ENCODE results near the gene CYLD.

The CYLD gene

DNA sequence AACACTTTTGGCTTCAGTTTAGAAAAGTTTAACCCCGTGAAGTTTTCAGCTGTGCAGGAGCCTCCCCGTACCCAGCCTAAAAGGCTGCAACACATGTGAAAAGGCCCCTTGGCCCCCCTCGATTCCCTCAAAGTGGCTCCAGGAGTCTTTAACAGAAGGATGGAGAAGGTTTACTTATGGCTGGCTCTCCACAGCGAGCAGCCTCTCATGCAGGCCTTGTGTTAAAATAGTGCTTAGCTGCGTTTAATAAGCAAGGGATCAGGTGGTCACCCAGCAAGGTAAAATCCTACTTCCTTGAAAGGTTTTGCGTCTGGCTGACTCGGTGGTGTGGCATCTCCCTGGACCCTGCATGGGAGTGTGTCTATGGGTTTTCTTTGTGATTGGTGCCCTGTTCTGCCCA is 8.4 kb upstream of the CYLD start:
- H3K4me3 ChIP-seq (ENCODE audit: insufficient read length, low read depth): no peak overlapping the region
- no peaks in the 10 kb centered on the region for H3K4me1 ChIP-seq (ENCODE audit: insufficient read depth, insufficient read length)
- DNase-seq (ENCODE audit: low read depth, low spot score): no peak
- no peaks in the 10 kb centered on the region for H3K36me3 ChIP-seq (ENCODE audit: insufficient read depth, insufficient read length, low read length)
- H3K9me3 ChIP-seq (ENCODE audit: insufficient read depth, low read length): no peaks in the 10 kb centered on the region
- H3K27me3 ChIP-seq (ENCODE audit: insufficient read depth, insufficient read length): peaks cover 2% of the 10 kb centered on the region
- TF ChIP-seq SUZ12 (IDR thresholded peaks at IDR 0.05; ENCODE audit: extremely low read depth, insufficient read depth, insufficient read length): no peak
- H3K9ac ChIP-seq (ENCODE audit: insufficient read length, low read depth): no peak overlapping the region

DNA sequence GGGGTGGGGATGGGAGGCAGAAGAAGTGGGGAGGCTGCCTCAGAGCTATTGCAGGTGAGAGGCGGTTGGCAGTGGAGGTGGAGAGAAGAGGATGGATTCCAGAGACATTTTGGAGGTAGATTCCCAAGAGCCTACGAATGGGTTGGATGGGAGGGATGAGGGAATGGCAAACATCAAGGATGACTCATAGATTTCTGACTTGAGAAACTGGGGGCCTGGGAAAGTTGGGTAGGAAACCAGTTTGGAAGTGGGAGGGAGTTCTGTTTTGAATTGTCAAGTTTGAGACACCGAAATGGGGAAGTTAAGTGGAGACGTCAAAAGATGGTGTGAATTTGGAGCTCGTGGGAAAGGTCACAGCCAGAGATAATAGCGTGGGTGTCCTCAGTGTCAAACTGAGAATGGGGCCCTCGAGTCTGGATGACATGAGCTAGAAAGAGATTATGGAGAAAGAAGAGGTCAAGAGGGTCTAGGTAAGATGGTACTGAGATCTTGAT is 6.2 kb upstream of the CYLD start:
- TF ChIP-seq SUZ12 (IDR thresholded peaks at IDR 0.05; ENCODE audit: extremely low read depth, insufficient read depth, insufficient read length) (no peak), YY1 (IDR thresholded peaks at IDR 0.05; ENCODE audit: insufficient read depth, insufficient read length) (no peak), ZNF274 (IDR thresholded peaks at IDR 0.05; ENCODE audit: low read depth, low read length) (no peak)
- Histone ChIP-seq H3K4me3 (ENCODE audit: insufficient read length, low read depth) (no peak overlapping the region), H3K9ac (ENCODE audit: insufficient read length, low read depth) (no peak overlapping the region), H3K4me1 (ENCODE audit: insufficient read depth, insufficient read length) (no peaks in the 10 kb centered on the region), H3K27me3 (ENCODE audit: insufficient read depth, insufficient read length) (peaks cover 2% of the 10 kb centered on the region), H3K9me3 (ENCODE audit: insufficient read depth, low read length) (no peaks in the 10 kb centered on the region), H3K36me3 (ENCODE audit: insufficient read depth, insufficient read length, low read length) (no peaks in the 10 kb centered on the region)
- no peak for DNase-seq (ENCODE audit: low read depth, low spot score)

DNA sequence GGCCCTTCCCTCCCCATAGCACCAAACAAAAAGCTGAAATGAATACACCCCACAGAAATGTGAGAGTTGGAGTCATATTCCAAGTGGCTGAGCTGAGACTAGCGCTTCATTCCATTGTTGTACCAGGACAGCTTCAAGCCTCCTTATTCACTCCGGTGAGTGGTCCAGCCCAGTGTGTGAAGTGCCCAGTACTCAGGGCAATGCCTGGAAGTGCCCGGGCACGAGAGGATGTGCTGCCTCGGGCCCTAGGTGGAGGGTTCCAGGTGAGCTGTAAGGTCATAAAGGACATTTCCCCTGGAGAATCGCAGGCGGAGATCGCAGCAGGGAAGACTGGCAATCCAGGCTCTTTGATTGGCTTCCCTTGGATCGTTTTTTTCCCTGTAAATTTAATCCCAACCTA is 5.4 kb upstream of the CYLD start:
- H3K4me1 ChIP-seq (ENCODE audit: insufficient read depth, insufficient read length): no peaks in the 10 kb centered on the region
- no peak for DNase-seq (ENCODE audit: low read depth, low spot score)
- no peaks in the 10 kb centered on the region for H3K36me3 ChIP-seq (ENCODE audit: insufficient read depth, insufficient read length, low read length)
- H3K9ac ChIP-seq (ENCODE audit: insufficient read length, low read depth): no peak overlapping the region
- no peak overlapping the region for H3K4me3 ChIP-seq (ENCODE audit: insufficient read length, low read depth)
- H3K9me3 ChIP-seq (ENCODE audit: insufficient read depth, low read length): no peaks in the 10 kb centered on the region
- peaks cover 2% of the 10 kb centered on the region for H3K27me3 ChIP-seq (ENCODE audit: insufficient read depth, insufficient read length)
- no peak for TF ChIP-seq YY1 (IDR thresholded peaks at IDR 0.05; ENCODE audit: insufficient read depth, insufficient read length)
- TF ChIP-seq ZNF274 (IDR thresholded peaks at IDR 0.05; ENCODE audit: low read depth, low read length): no peak
- no peak for TF ChIP-seq SUZ12 (IDR thresholded peaks at IDR 0.05; ENCODE audit: extremely low read depth, insufficient read depth, insufficient read length)

GRCh38 chr16:50737420-50737959 is 4.4 kb upstream of the CYLD start:
- no peak for TF ChIP-seq YY1 (IDR thresholded peaks at IDR 0.05; ENCODE audit: insufficient read depth, insufficient read length)
- TF ChIP-seq SUZ12 (IDR thresholded peaks at IDR 0.05; ENCODE audit: extremely low read depth, insufficient read depth, insufficient read length): no peak
- no peak for TF ChIP-seq ZNF274 (IDR thresholded peaks at IDR 0.05; ENCODE audit: low read depth, low read length)

GRCh38 chr16:50739031-50739430 is 2.9 kb upstream of the CYLD start:
- H3K9me3 ChIP-seq (ENCODE audit: insufficient read depth, low read length): no peaks in the 10 kb centered on the region
- H3K4me1 ChIP-seq (ENCODE audit: insufficient read depth, insufficient read length): no peaks in the 10 kb centered on the region
- H3K36me3 ChIP-seq (ENCODE audit: insufficient read depth, insufficient read length, low read length): no peaks in the 10 kb centered on the region
- no peak overlapping the region for H3K4me3 ChIP-seq (ENCODE audit: insufficient read length, low read depth)
- H3K9ac ChIP-seq (ENCODE audit: insufficient read length, low read depth): no peak overlapping the region
- H3K27me3 ChIP-seq (ENCODE audit: insufficient read depth, insufficient read length): peaks cover 14% of the 10 kb centered on the region
- DNase-seq (ENCODE audit: low read depth, low spot score): no peak
- no peak for TF ChIP-seq YY1 (IDR thresholded peaks at IDR 0.05; ENCODE audit: insufficient read depth, insufficient read length)

More at GRCh38 chr16:50737420-50737959, 4.4 kb upstream of the CYLD start:
- Histone ChIP-seq H3K36me3 (ENCODE audit: insufficient read depth, insufficient read length, low read length) (no peaks in the 10 kb centered on the region), H3K9me3 (ENCODE audit: insufficient read depth, low read length) (no peaks in the 10 kb centered on the region), H3K4me1 (ENCODE audit: insufficient read depth, insufficient read length) (no peaks in the 10 kb centered on the region), H3K9ac (ENCODE audit: insufficient read length, low read depth) (no peak overlapping the region), H3K4me3 (ENCODE audit: insufficient read length, low read depth) (no peak overlapping the region), H3K27me3 (ENCODE audit: insufficient read depth, insufficient read length) (peaks cover 4% of the 10 kb centered on the region)
- DNase-seq (ENCODE audit: low read depth, low spot score): no peak

DNA sequence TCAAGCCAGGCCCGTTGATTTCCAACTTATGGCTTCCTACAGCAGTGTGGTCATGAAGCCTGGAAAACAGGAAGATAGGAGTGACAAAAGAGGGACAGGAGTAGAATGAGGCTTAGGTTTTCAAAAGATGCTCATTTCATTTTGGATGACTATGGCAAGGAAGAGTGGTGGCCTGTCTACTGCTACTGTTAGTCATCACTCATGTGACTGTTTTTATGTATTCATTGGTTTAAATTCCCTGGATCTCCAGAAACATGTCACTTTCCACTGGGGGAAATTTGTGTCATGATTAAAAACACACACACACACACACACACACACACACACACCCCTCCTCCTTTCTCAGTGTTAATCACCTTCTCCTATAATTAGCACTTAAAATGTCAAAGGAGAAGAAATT is 1.1 kb upstream of the CYLD start:
- Histone ChIP-seq H3K9me3 (ENCODE audit: insufficient read depth, low read length) (no peaks in the 10 kb centered on the region), H3K36me3 (ENCODE audit: insufficient read depth, insufficient read length, low read length) (no peaks in the 10 kb centered on the region), H3K4me3 (ENCODE audit: insufficient read length, low read depth) (no peak overlapping the region), H3K9ac (ENCODE audit: insufficient read length, low read depth) (no peak overlapping the region), H3K4me1 (ENCODE audit: insufficient read depth, insufficient read length) (no peaks in the 10 kb centered on the region), H3K27me3 (ENCODE audit: insufficient read depth, insufficient read length) (peaks cover 14% of the 10 kb centered on the region)
- no peak for TF ChIP-seq SUZ12 (IDR thresholded peaks at IDR 0.05; ENCODE audit: extremely low read depth, insufficient read depth, insufficient read length)
- TF ChIP-seq YY1 (IDR thresholded peaks at IDR 0.05; ENCODE audit: insufficient read depth, insufficient read length): no peak
- no peak for TF ChIP-seq ZNF274 (IDR thresholded peaks at IDR 0.05; ENCODE audit: low read depth, low read length)
- DNase-seq (ENCODE audit: low read depth, low spot score): no peak

DNA sequence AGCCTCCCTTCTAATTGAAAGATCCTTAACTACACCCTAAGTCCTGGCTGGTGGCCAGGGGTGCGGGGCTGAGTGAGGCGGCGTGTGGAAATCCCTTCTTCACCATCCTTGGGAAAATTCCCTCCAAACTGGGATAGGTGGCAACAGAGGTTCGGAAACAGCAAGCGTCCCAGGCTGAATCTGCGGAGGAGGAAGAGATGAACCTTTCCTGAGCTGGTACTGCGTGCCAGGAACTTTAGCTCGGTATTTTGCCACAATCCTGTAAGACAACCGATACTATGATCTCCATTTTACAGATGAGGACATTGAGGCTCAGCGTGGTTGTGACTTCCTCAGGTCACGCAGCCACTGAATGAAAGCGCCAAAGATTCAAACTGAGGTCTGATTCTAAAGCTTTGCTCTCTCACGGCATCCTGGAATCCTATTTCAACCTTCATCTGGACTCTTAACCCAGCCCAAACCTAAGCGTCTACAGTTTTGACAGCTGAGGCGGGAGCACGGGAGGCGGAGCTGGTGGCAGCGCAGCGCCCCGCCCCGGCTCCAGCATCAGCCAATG is 583 bp upstream of the CYLD start:
- Histone ChIP-seq H3K9ac (ENCODE audit: insufficient read length, low read depth) (no peak overlapping the region), H3K9me3 (ENCODE audit: insufficient read depth, low read length) (no peaks in the 10 kb centered on the region), H3K4me3 (ENCODE audit: insufficient read length, low read depth) (no peak overlapping the region), H3K27me3 (ENCODE audit: insufficient read depth, insufficient read length) (peaks cover 14% of the 10 kb centered on the region), H3K36me3 (ENCODE audit: insufficient read depth, insufficient read length, low read length) (no peaks in the 10 kb centered on the region), H3K4me1 (ENCODE audit: insufficient read depth, insufficient read length) (no peaks in the 10 kb centered on the region)
- TF ChIP-seq SUZ12 (IDR thresholded peaks at IDR 0.05; ENCODE audit: extremely low read depth, insufficient read depth, insufficient read length) (no peak), ZNF274 (IDR thresholded peaks at IDR 0.05; ENCODE audit: low read depth, low read length) (no peak)
- no peak for DNase-seq (ENCODE audit: low read depth, low spot score)
